GM18873 (cell line): ENCODE data around the gene CARNS1.
A peak's percentile ranks its signal among the peaks of the same experiment; 100 is the strongest.
"Not testable (repeated sequence)": the region's sequence is repeated elsewhere in the genome, so short reads cannot be mapped to it uniquely, and the experiment has no call there.

Experiments
- ATAC-seq: cut with Tn5 transposase; IDR thresholded peaks from one replicate; pipeline ENCODE4 v1.9.1; 2021; ENCODE audit warnings: mild to moderate bottlenecking, moderate library complexity, moderate number of reproducible peaks; ENCODE audit not compliant: unreplicated experiment, low FRiP score

The CARNS1 gene

GRCh38 chr11:67457453-67457852 lies 42.0 kb downstream of the CARNS1 start:
- no peak for ATAC-seq

GRCh38 chr11:67458266-67458665 lies 42.8 kb downstream of the CARNS1 start:
- ATAC-seq, result no peak

- no peak for ATAC-seq
Measured at GRCh38 chr11:67463186-67463585, 47.7 kb downstream of the CARNS1 start.

DNA sequence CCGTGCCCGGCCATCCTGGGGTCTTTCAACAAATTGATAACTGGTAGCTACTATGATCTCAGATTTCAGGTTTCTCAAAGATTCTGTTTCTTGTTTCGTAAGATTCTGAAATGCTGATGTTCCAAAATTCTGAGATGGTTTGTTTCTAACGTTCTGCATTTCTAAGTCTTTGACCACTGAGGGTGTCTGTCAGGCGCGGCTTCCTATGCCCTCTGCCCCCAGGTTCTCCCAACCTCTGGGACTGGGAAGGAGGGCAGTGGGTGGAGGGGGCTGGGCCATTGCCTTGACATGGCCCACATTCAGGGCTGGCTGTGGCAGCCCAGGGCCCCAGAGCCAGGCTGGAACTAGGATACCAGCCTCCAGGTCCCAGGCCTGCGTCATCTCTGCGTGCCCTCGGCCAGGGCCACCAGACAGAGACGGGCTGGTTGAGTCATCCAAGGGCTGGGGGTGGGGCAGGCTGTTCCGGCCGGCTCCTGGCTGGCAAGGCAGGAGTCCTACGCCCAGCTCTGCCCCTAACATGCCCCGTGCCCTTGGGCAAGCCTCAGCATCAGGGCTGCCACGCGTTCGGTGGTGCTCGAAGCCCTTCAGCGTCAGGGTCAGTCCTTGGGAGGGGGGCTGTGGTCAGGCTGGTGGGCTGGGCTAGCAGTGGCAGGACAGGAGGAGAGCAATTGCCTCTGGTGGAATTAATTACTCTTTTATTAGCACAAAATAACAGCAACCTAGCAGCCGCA lies 48.4 kb downstream of the CARNS1 start:
- ATAC-seq, result no peak

DNA sequence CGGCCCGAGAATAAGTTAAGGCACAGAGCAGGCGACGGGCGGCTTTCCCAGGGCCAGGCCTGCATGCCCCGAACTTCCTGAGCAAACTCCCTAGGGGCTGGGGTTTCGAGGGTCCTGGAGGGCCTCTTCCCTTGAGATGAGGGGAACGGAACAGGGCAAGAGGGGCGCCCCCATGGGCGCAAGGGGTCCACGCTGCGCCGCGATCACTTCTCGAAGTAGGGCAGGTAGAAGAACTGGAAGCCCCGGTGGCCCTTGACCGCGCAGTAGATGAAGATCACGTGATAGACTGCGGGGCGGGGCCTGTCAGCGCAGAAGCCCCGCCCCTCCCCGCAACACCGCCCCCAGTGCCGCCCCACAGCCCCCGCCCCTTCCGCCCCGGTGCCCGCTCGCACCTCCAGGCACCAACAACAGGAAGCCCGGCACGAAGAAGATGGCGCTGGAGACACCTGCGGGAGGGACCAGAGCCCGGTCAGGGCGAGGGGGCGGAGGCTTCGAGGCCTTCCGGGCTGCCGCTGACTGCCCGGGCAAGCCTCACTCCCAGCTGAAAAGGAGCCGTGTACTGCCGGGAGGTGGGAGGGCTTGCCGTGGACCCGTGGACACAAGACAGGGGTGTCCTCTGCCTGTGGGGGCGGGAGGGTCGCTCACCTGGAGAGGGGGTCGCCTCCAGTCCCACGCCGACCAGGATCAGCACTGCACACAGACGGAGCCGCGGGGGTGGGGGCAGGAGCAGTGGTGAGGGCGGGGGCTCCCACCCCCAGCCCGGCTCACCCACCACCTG lies 49.1 kb downstream of the CARNS1 start:
- peak; percentile 39 for ATAC-seq

DNA sequence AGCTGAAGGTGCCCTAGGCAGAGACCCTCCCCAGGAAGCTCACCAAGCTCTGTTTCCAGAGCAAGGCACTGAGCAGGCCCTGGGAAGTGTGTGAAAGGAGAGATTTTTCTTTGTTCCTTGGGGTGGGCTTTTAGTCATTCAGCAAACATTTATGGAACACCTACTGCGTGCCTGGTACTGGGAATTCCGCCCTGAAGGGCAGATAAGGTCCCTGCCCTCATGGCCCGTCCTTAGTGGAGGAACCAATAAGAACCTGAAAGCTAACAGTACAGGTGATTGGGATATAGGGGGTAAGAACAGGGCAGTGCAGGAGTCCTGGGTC lies 49.7 kb downstream of the CARNS1 start:
- ATAC-seq, result no peak

GRCh38 chr11:67465530-67465929 lies 50.1 kb downstream of the CARNS1 start:
- ATAC-seq, result not testable (repeated sequence)

DNA sequence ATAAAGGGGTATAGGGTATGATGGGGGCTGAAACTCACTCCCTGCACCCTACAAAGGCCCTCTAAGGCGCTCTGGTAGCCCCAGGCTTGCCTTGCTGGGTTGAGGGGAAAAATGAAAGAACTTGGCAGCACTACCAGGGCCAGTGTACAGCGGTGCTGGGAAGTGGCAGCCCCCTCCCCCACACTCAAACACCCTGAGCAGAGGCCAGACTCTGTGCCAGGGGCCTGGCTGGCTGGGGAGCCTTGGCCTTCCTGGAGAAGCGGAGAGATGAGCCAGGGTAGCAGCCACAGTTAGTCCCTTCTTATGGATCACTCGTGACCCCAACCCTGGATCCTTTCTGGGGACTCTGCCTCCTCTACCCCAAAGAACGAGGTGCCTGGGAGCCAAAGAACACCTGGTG lies 50.9 kb downstream of the CARNS1 start:
- ATAC-seq, result no peak

DNA sequence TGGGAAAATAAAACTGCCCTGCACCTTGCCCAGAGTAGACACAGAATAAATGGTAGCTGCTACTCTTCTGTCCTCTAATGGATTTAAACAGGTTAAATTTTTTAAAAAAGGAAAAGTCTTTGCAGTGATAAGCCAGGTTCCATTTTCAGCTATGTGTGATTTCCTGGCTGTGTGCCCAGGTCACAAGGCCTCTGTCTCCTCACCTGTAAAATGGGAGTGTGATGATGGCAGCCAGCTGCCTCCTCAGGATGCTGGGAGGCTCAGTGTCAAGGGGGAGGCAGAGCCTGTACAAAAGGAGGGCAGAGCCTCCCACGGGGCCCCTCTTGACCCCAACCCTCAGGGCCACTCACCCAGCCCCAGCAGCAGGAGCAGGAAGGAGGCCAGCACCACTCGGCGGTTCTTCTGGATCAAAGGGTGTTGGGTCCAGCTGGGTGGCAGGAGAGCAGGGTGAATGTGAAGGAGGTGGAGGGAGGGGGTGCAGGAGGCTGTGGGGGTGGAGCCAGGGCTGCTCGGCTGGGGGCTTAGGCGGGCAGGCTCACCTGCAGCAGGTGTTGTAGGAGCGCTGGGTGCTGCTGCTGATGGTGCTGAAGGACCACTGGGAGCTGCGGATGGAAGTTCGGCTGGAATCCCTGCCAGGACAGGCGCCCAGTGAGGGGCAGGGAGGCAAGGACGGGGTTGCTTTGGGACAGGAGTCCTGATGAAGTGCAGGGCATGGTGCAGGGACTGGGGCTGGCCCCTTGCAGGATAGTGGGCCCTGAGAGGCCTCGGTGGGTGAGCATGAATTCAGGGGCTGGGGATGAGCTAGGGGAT lies 51.7 kb downstream of the CARNS1 start:
- ATAC-seq, result no peak

GRCh38 chr11:67468056-67468455 lies 52.6 kb downstream of the CARNS1 start:
- ATAC-seq, result no peak

GRCh38 chr11:67468456-67468758 lies 52.9 kb downstream of the CARNS1 start:
- no peak for ATAC-seq

GRCh38 chr11:67468759-67469507 lies 53.5 kb downstream of the CARNS1 start, which contains the start of gene TMEM134:
Gene TMEM134, minus strand, starts transcription at chr11:67469251. Its CDS starts 59 bp downstream, at chr11:67469192.
- ATAC-seq, result peak; percentile 47

DNA sequence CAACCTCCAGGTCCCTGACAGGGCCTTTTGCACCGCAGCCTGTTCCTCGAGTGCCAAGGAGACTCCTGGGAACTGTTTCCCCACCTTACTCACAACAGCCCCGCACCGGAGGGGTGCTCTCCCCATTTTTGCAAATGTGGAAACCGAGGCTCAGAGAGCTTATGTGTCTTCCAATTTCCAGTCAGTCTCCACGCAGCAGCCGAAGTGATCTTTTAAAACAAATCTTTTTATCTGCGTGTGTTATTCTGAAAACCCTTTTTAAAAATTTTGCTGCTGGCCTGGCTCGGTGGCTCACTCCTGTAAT lies 54.0 kb downstream of the CARNS1 start:
- ATAC-seq, result no peak

- ATAC-seq, result no peak
Measured at GRCh38 chr11:67470337-67471002, 55.0 kb downstream of the CARNS1 start.

DNA sequence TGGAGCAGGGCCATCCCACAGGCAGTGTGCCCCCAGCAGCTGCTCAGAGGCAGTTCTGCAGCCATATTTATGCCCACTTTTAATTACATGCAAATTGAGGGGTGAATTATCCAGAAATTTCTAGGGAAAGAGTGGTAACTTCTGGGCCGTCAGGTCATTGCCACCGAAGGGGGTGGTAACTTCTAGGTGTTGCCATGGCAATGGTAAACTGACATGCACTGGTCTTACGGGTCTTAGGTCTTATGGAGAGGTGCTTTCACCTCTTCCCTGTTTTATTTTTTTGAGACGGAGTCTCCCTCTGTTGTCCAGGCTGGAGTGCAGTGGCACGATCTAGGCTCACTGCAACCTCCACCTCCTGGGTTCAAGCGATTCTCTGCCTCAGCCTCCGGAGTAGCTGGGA lies 57.4 kb downstream of the CARNS1 start:
- ATAC-seq, result no peak
